ELF-1 (cell line): Measurements from ENCODE around the gene NHLRC1.
A peak's percentile ranks its signal among the peaks of the same experiment; 100 is the strongest.

Experiments
- DNase-seq: peaks from one replicate; pipeline ENCODE4 v3.0.0-alpha.2; 2016; ENCODE audit warnings: low read depth, low spot score

NHLRC1 gene

GRCh38 chr6:18139935-18140621 is 17.6 kb upstream of the NHLRC1 start:
- no peak for DNase-seq

DNA sequence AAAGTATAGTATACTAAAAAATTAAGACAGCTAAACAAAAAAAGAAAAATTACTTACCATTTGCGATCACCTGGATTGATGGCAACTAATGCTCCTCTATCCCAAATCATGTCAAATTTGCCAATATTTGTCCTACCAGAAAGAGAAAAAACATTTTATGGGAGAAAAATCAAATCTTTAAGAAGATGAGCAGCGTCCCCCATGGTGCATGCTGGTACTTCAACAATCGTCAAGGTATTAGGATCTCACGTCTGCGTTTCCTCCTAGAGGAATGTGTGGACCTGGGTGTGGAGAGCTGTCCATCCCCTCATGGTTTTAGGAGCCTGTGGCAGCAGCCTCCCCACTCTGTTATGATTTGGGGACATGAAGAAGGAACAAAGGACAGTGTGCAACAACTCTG is 16.4 kb upstream of the NHLRC1 start:
- no peak for DNase-seq

- DNase-seq: no peak
Measured at GRCh38 chr6:18136260-18136659, 13.8 kb upstream of the NHLRC1 start.

GRCh38 chr6:18135171-18135570 is 12.7 kb upstream of the NHLRC1 start:
- DNase-seq: no peak

DNA sequence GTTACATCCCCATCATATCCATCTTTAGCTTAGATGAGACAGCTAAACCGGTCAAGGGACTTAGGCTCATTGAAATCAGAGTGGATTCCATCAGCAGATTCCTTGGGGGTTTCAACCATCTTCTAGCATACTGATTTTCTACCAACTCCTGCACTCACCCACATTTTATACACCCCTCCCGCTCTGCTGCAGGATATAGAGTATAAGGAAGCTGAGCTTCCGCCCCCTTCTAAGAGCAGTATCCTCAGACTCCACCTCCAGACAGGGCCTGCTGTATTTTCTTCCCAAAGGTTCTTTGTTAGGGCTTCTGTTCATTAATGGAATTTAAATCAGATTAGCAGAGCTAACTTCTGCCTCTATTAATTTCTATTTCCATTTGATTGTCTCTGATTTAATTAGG is 9.9 kb upstream of the NHLRC1 start:
- no peak for DNase-seq

- no peak for DNase-seq
Measured at GRCh38 chr6:18126121-18126520, 3.6 kb upstream of the NHLRC1 start.

- peak; percentile 63 for DNase-seq
Measured at GRCh38 chr6:18121580-18122127, 823 bp downstream of the NHLRC1 start.

- DNase-seq: no peak
Measured at GRCh38 chr6:18119236-18119635, 3.2 kb downstream of the NHLRC1 start.

- DNase-seq: no peak
Measured at GRCh38 chr6:18118330-18118729, 4.1 kb downstream of the NHLRC1 start.

- DNase-seq: no peak
Measured at GRCh38 chr6:18117136-18117535, 5.3 kb downstream of the NHLRC1 start.

DNA sequence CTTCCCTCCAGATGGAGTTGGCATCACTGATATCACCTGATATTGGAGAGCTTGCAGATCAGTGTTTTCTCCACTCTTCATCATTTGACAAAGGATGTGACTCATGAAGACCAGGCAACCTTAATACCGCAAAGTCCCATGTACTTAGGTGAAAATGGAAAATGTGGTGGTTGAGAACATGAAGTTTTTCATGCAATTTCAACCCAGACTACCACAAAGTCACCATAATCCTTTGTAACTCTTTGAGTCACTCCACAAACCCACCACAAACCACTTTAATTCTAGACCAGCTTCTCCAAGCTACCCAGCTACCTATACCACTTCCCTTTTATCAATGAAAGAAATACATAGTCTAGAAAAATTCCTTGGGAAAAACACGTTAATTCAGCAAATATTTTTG is 7.1 kb downstream of the NHLRC1 start:
- DNase-seq: no peak

- no peak for DNase-seq
Measured at GRCh38 chr6:18110162-18110561, 12.3 kb downstream of the NHLRC1 start.

DNA sequence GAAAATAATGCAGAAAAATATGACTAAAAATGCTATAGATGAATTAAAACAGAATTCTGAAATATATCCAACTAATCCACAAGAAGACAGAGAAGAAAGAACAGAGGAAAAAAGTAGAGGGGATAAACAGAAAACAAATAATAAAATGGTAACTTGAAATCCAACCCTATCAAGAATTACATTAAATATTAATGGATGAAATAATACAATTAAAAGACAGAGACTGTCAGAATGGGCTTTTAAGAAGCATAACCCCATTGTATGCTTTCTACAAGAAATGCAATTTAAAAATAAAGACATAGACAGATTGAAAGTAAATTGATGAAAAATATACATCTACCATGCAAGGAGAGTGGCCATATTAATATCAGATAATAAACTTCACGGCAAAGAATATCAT is 15.4 kb downstream of the NHLRC1 start:
- no peak for DNase-seq

- no peak for DNase-seq
Measured at GRCh38 chr6:18102783-18103509, 19.5 kb downstream of the NHLRC1 start.

DNA sequence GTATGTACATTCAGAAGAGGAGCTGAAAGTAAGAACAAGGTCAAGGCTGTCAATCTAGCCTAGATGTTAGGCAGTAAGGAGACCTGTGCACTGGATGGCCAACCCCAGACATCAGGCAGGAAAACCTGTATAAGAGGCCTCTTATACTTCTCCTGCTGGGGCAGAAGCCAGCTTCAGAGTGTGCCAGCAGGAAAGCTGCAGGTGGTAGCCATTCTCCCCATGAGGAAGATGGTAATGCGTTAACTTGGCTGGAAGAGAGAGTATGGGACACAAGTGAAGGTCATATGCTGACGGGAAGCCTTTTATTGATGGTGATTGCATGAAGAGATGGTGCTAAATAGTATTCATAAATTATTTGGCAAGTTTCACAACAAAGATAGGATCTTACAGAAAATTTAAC is 20.6 kb downstream of the NHLRC1 start:
- DNase-seq: no peak

DNA sequence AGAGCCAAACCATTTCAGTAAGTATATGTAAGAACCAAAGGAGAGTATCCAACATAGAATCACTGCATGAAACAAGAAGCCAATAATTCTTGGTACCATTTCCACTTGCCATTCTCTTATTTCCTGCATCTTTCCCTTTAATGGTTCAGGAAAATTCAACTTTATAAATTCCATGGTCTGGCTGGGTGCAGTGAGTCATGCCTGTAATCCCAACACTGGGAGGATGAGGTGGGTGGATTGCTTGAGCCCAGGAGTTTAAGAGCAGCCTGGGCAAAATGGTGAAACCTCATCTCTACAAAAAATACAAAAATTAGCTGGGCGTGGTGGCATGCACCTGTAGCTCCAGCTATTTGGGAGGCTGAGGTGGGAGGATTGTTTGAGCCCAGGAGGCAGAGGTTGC is 21.2 kb downstream of the NHLRC1 start:
- no peak for DNase-seq

DNA sequence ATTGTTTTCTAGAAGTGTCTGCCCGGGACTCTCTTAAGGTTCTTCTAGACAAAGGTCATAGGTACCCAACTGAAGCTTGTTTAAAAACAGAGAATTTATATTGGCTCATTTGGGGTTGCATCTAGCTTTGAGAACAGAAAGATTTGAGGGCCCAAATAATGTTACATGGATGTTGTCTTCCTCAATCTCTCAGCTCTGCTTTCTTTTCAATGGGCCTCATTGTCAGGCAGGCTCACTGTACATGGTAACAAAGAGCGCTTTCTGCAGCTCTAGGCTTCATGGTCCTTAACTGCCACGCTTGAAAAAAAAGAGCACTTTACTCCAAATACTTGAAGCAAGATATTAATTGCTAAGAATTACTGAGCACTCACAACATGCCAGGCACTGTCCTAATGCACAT is 22.2 kb downstream of the NHLRC1 start:
- DNase-seq: no peak

DNA sequence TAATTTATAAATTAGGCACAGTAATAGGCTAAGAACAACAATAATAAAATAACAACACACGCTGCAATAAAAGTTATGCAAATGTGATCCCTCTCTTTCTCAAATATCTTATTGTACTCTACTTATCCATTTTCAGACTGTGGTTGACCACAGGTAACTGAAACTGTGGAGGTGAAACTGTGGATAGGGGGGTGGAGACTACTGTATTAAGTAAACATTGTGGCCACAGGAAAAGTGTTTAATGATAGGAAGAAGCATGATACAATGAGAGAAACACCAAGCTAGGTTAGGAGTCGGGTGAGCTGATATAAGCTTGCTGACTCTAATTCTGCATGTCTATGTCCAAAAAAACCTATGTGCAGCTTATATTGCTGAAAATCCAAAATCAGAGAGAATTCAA is 23.0 kb downstream of the NHLRC1 start:
- no peak for DNase-seq

GRCh38 chr6:18096423-18096822 is 26.1 kb downstream of the NHLRC1 start:
- DNase-seq: no peak

GRCh38 chr6:18091382-18091781 is 31.1 kb downstream of the NHLRC1 start:
- DNase-seq: no peak

DNA sequence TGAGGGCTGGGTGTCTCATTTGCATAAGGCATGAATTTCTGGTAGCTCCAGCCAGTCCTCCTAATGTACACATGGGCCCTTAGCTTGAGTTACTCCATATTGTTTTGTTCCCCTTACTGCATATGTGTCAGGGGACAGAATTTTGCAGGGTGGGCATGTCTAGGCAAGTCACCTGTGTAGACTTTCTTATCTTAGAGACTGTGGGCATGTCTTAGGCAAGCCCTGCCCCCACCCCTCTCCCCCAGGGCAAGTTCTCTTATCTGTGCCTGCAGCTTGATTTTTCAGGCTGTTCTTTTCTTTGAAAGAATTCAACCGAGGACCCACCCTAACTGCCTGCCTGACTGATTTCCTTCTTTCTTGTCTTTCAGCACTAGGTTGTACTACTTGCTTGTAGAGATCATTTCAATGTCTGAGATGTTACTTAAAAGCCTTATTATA is 32.1 kb downstream of the NHLRC1 start:
- peak; percentile 11 for DNase-seq

- DNase-seq: no peak
Measured at GRCh38 chr6:18088419-18089296, 33.8 kb downstream of the NHLRC1 start.
